ENCODE results near the gene SPA17. TPM values are rescaled to one million over a fixed set of nuclear protein-coding genes. Genes with fewer than 3 reads are reported as not detected.

The SPA17 gene
- total and polyA plus RNA-seq, 2 of the 8 experiments (the other 6 are each of a cell fraction or from before 2014, with no cell fraction given), result 3.7 to 5.2 TPM

GRCh38 chr11:124663861-124664260, 9.8 kb upstream of the SPA17 start:
- H3K79me2 ChIP-seq (ENCODE audit: control insufficient read depth in 1 of 2, insufficient read depth in 2 of 2, low read length in 2 of 2), result no peaks in the 10 kb centered on the region
- H3K23me2 ChIP-seq (ENCODE audit: low read depth, low read length), result no peaks in the 10 kb centered on the region
- no peak overlapping the region for H2BK5ac ChIP-seq (ENCODE audit: low read depth, low read length)
- H3K4me1 ChIP-seq (replicated peaks in 1 of 4; ENCODE audit: control insufficient read depth in 3 of 4, insufficient read depth in 4 of 4, low read length in 3 of 4), result no peaks in the 10 kb centered on the region
- H2AK5ac ChIP-seq (ENCODE audit: low read depth, low read length), result no peak overlapping the region
- H3K27me3 ChIP-seq (replicated peaks in 1 of 4; ENCODE audit: control insufficient read depth in 3 of 4, extremely low read depth in 1 of 4, insufficient read depth in 3 of 4, low read length in 3 of 4), result peaks cover 0 to 7% (median 0%) of the 10 kb centered on the region in 4 experiments; a peak in 3 of 7 replicates
- H3K36me3 ChIP-seq (ENCODE audit: control insufficient read depth in 2 of 4, insufficient read depth in 4 of 4, low read length in 3 of 4), result no peaks in the 10 kb centered on the region
- H3K4me3 ChIP-seq (ENCODE audit: extremely low read depth in 1 of 4, insufficient read depth in 2 of 4, low read depth in 3 of 4, low read length in 4 of 4), result no peak overlapping the region
- no peak overlapping the region for H2BK120ac ChIP-seq (replicated peaks; ENCODE audit: low read depth, low read length)
- FAIRE-seq, result no peak
- no peaks in the 10 kb centered on the region for H3K9me3 ChIP-seq (ENCODE audit: insufficient read depth in 2 of 2, low read depth in 1 of 2, low read length in 1 of 2)
- ChIA-PET CTCF (ENCODE audit: partially characterized antibody) (interaction anchor here (0.6 to 6.0 kb wide), 21 partner anchors 10 to 1801 kb away, joined by 3 to 42 read pairs (median 4); partner anchors contain the start of genes ESAM, ROBO3, SIAE and SPA17), POLR2A (ENCODE audit: partially characterized antibody) (interaction anchor here (1.5 to 1.7 kb wide), 2 partner anchors 9 to 25 kb away, joined by 3 to 6 read pairs; partner anchors contain the start of genes SIAE and SPA17)
- 79% methylated on average over 2 of the region's 2 CpGs; no CpG with 5 or more reads in 1 of the 2 experiments for WGBS, 2 experiments (ENCODE audit: extremely low coverage in 1 of 2, insufficient coverage in 1 of 2, insufficient read length in 1 of 2, insufficient replicate concordance in 2 of 2, low coverage in 1 of 2, low lambda C conversion rate in 2 of 2, missing lambda C conversion rate in 1 of 2)
- no peak overlapping the region for H3K9ac ChIP-seq (replicated peaks in 1 of 4; ENCODE audit: extremely low read depth in 1 of 4, low read depth in 3 of 4, low read length in 3 of 4)
- H3K56ac ChIP-seq (replicated peaks; ENCODE audit: insufficient read length, low read depth, low read length), result no peak overlapping the region
- H3K23ac ChIP-seq (ENCODE audit: insufficient read length), result no peak overlapping the region
- H3K79me1 ChIP-seq (ENCODE audit: low read depth, low read length), result no peaks in the 10 kb centered on the region
- H2BK12ac ChIP-seq (ENCODE audit: low read depth, low read length), result no peak overlapping the region
- H3K4me2 ChIP-seq (ENCODE audit: insufficient read depth in 1 of 2, low read depth in 2 of 2, low read length in 2 of 2), result no peak overlapping the region
- no peak overlapping the region for H2BK20ac ChIP-seq (ENCODE audit: low read length)
- H4K5ac ChIP-seq (ENCODE audit: insufficient read length, low read depth, low read length), result no peak overlapping the region
- no peak overlapping the region for H3K4ac ChIP-seq (replicated peaks; ENCODE audit: insufficient read length, low read depth, low read length)
- no peak overlapping the region for H2AFZ ChIP-seq (ENCODE audit: low read length)
- no peak for DNase-seq (ENCODE audit: low read depth in 1 of 2, low spot score in 2 of 2)
- H2BK15ac ChIP-seq (ENCODE audit: low read length), result no peak overlapping the region
- no peak overlapping the region for H3K27ac ChIP-seq (ENCODE audit: low read depth, low read length)
- H4K91ac ChIP-seq (replicated peaks; ENCODE audit: insufficient read length, low read length), result no peak overlapping the region
- H4K20me1 ChIP-seq (replicated peaks in 1 of 2; ENCODE audit: control insufficient read depth in 1 of 2, insufficient read depth in 2 of 2, low read length in 2 of 2), result peaks cover 0 to 3% of the 10 kb centered on the region in 2 experiments
- H3K14ac ChIP-seq (ENCODE audit: insufficient read length), result no peak overlapping the region
- TF ChIP-seq ZNF274 (IDR thresholded peaks at IDR 0.05; ENCODE audit: borderline replicate concordance, extremely low read depth, low read length), result no peak
- TF ChIP-seq HDAC2 (IDR thresholded peaks at IDR 0.05; ENCODE audit: borderline replicate concordance in 1 of 2, low read depth in 2 of 2, low read length in 2 of 2), result no peak
- TF ChIP-seq BACH1 (IDR thresholded peaks at IDR 0.05; ENCODE audit: low read length), result no peak
- no peak for TF ChIP-seq ATF3 (IDR thresholded peaks at IDR 0.05; ENCODE audit: insufficient read depth, low read depth, low read length)
- no peak for TF ChIP-seq PHF8 (conservative IDR thresholded peaks at IDR 0.05; ENCODE audit: low read depth, low read length)
- TF ChIP-seq JUND (IDR thresholded peaks at IDR 0.05; ENCODE audit: low read length), result no peak
- no peak for TF ChIP-seq TCF12 (IDR thresholded peaks at IDR 0.05; ENCODE audit: low read depth, low read length)
- TF ChIP-seq GABPA (IDR thresholded peaks at IDR 0.05; ENCODE audit: borderline replicate concordance, insufficient read depth, low read length), result no peak
- H4K8ac ChIP-seq (ENCODE audit: extremely low read depth, insufficient read depth, low read length), result no peak overlapping the region
- no peak overlapping the region for H3K18ac ChIP-seq (ENCODE audit: extremely low read depth, low read length)

Data from H1 (cell line).